HG03442 (cell line): ENCODE data around the gene ADAT3.
"Not testable (repeated sequence)": the region's sequence is repeated elsewhere in the genome, so short reads cannot be mapped to it uniquely, and the experiment has no call there.

Experiments
- ATAC-seq: cut with Tn5 transposase; IDR thresholded peaks from one replicate; pipeline ENCODE4 v1.9.1; 2021; ENCODE audit warnings: mild to moderate bottlenecking, moderate library complexity; ENCODE audit not compliant: unreplicated experiment

ADAT3 gene

GRCh38 chr19:1866693-1867348 is 38.4 kb upstream of the ADAT3 start:
- no peak for ATAC-seq

- ATAC-seq = no peak
These were observed 37.9 kb upstream of the ADAT3 start for GRCh38 chr19:1867349-1867724.

GRCh38 chr19:1868971-1869370 is 36.2 kb upstream of the ADAT3 start:
- ATAC-seq = no peak

GRCh38 chr19:1871140-1871597 is 34.0 kb upstream of the ADAT3 start:
- no peak for ATAC-seq

- ATAC-seq = no peak
These were observed 33.6 kb upstream of the ADAT3 start for GRCh38 chr19:1871630-1872029.

- ATAC-seq = no peak
These were observed 32.2 kb upstream of the ADAT3 start for GRCh38 chr19:1872807-1873523.

- ATAC-seq = no peak
These were observed 31.4 kb upstream of the ADAT3 start for GRCh38 chr19:1873524-1874473.

GRCh38 chr19:1874554-1875185 is 30.5 kb upstream of the ADAT3 start:
- ATAC-seq = no peak

- ATAC-seq = not testable (repeated sequence)
These were observed 29.9 kb upstream of the ADAT3 start for GRCh38 chr19:1875265-1875645.

GRCh38 chr19:1875646-1876495 is 29.3 kb upstream of the ADAT3 start:
- peak; percentile 72 for ATAC-seq

- not testable (repeated sequence) for ATAC-seq
These were observed 28.5 kb upstream of the ADAT3 start for GRCh38 chr19:1876496-1877279.

- not testable (repeated sequence) for ATAC-seq
These were observed 27.9 kb upstream of the ADAT3 start for GRCh38 chr19:1877280-1877660.

- not testable (repeated sequence) for ATAC-seq
These were observed 26.6 kb upstream of the ADAT3 start for GRCh38 chr19:1878583-1878982.

- not testable (repeated sequence) for ATAC-seq
These were observed 25.2 kb upstream of the ADAT3 start for GRCh38 chr19:1879982-1880381.

- ATAC-seq = no peak
These were observed 24.4 kb upstream of the ADAT3 start for GRCh38 chr19:1880611-1881392.

GRCh38 chr19:1881393-1882088 is 23.7 kb upstream of the ADAT3 start:
- not testable (repeated sequence) for ATAC-seq

- no peak for ATAC-seq
These were observed 23.0 kb upstream of the ADAT3 start for GRCh38 chr19:1882089-1882785.
